Tibial nerve (tissue), 4 donors: ENCODE data around the gene GALNT18. TPM values are rescaled to one million over a fixed set of nuclear protein-coding genes. Genes with fewer than 3 reads are reported as not detected.

ENCODE experiments used
- DNase-seq, 2 donors: peaks; one replicate each; pipeline ENCODE4 v3.0.0-alpha.2; 2019; ENCODE audit warnings: low spot score in 2 of 2
- H3K27ac ChIP-seq, 4 donors: fragments of 200-600 bp; sonication (generic) in 3 of 4; one replicate each; pipeline ENCODE4 v1.5.1; 2017 to 2019; ENCODE audit warnings: mild to moderate bottlenecking in 1 of 4
- H3K27me3 ChIP-seq, 2 donors: fragments of 200-600 bp; sonication (generic) in 1 of 2; one replicate each; pipeline versions ENCODE4 v1.5.1 to v1.6.0; 2017 to 2019
- H3K36me3 ChIP-seq, 3 donors: fragments of 200-600 bp; sonication (generic); one replicate each; pipeline ENCODE4 v1.5.1; 2018 to 2019
- H3K4me1 ChIP-seq, 4 donors: fragments of 200-600 bp; sonication (generic) in 3 of 4; one replicate each; pipeline ENCODE4 v1.5.1; 2017 to 2019
- H3K4me3 ChIP-seq, 4 donors: fragments of 200-600 bp; sonication (generic) in 3 of 4; one replicate each; pipeline ENCODE4 v1.5.1; 2017 to 2019; ENCODE audit warnings: mild to moderate bottlenecking in 1 of 4, moderate library complexity in 1 of 4
- H3K9me3 ChIP-seq, 4 donors: fragments of 200-600 bp; sonication (generic) in 3 of 4; one replicate each; pipeline ENCODE4 v1.5.1; 2017 to 2019
- CTCF ChIP-seq, 5 experiments: fragments of 200-600 bp in 3 of 5; fragments of 450-650 bp in 2 of 5; sonication (generic) in 3 of 5; IDR thresholded peaks; one replicate each; pipeline ENCODE4 v1.5.1; 2016 to 2019; ENCODE audit warnings: antibody characterized with exemption in 5 of 5, mild to moderate bottlenecking in 3 of 5, moderate library complexity in 2 of 5
- EP300 ChIP-seq, 2 donors: sonication (generic); formaldehyde crosslinking; IDR thresholded peaks; one replicate each; pipeline ENCODE4 v1.6.1; 2017; ENCODE audit warnings: antibody characterized with exemption in 2 of 2, mild to moderate bottlenecking in 1 of 2
- POLR2A ChIP-seq, 2 donors: fragments of 450-650 bp; IDR thresholded peaks; one replicate each; pipeline ENCODE4 v1.6.1; 2017; ENCODE audit warnings: antibody characterized with exemption in 2 of 2, mild to moderate bottlenecking in 2 of 2, moderate library complexity in 2 of 2
- WGBS, 2 donors: methylation state at CpG; one replicate each; pipeline ENCODE4 v1.1.5; 2018; 5-methylcytosine and 5-hydroxymethylcytosine counted together
- total RNA-seq, 4 donors: library from RNA; depleted of rRNA; stranded (reverse); fragments of >200 nt; gene quantifications; one replicate each; pipeline ENCODE4 v1.1.0, GENCODE V29; 2016

The GALNT18 gene
- total RNA-seq, 4 donors from 2014 or later, result 11.3 to 32.4 (median 23.9) TPM

GRCh38 chr11:11391796-11392463 is 229.9 kb downstream of the GALNT18 start:
- Histone ChIP-seq H3K4me3 (no peak overlapping the region), H3K27ac (no peak overlapping the region), H3K36me3 (no peaks in the 10 kb centered on the region), H3K4me1 (peaks cover 0 to 20% (median 0%) of the 10 kb centered on the region in 4 donors), H3K27me3 (no peaks in the 10 kb centered on the region), H3K9me3 (no peaks in the 10 kb centered on the region)
- DNase-seq, result no peak
- TF ChIP-seq CTCF (IDR thresholded peaks at IDR 0.05) (no peak), POLR2A (IDR thresholded peaks at IDR 0.05) (no peak), EP300 (IDR thresholded peaks at IDR 0.05) (no peak)
- WGBS, 2 donors, result 43 to 49% methylated on average over 13 of the region's 13 CpGs

- H3K4me3 ChIP-seq, result no peak overlapping the region
- no peak overlapping the region for H3K27ac ChIP-seq
- H3K27me3 ChIP-seq, result no peaks in the 10 kb centered on the region
- no peaks in the 10 kb centered on the region for H3K9me3 ChIP-seq
- peaks cover 0 to 14% (median 0%) of the 10 kb centered on the region in 4 donors for H3K4me1 ChIP-seq
- TF ChIP-seq CTCF (IDR thresholded peaks at IDR 0.05) (no peak), POLR2A (IDR thresholded peaks at IDR 0.05) (no peak), EP300 (IDR thresholded peaks at IDR 0.05) (no peak)
- no peaks in the 10 kb centered on the region for H3K36me3 ChIP-seq
- DNase-seq, result no peak
These were observed 230.6 kb downstream of the GALNT18 start for GRCh38 chr11:11391169-11391568.

DNA sequence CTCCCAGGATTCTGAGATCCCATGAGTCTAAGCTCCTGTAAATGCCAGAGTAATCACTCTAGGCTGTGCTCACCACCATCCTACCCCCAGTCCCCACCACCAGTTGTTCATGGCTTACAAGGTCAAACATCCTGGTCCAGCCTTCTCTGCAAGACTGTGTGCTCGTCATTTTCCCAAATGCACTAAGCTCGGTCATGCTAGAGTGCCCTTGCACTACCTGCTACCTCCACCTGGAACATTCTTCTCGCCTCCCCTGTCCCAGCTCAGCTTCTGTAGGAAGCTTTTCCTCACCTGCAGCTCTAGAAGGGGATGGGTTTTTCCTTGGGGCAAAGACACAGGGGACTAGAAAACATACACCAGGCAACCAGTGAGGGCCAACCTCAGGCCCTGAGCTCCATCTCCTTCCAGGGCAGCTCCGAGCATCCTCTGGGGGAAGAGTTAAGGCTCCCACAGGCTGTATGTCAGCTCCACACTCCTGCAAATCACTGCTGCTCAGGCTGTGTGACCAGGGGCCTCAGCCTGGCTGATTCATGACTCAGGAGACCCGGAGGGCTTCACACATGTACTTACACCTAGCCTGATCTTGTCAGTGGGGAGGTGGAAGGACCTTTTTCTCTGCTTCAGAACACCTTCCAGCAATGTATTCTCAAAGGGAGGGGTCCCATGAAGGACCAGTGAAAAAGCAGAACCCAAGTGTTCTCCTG is 231.6 kb downstream of the GALNT18 start:
- H3K36me3 ChIP-seq, result no peaks in the 10 kb centered on the region
- H3K27ac ChIP-seq, result no peak overlapping the region
- WGBS, 2 donors, result 95 to 97% methylated on average over 5 of the region's 5 CpGs
- no peak overlapping the region for H3K4me3 ChIP-seq
- no peak for DNase-seq
- TF ChIP-seq CTCF (IDR thresholded peaks at IDR 0.05) (no peak), POLR2A (IDR thresholded peaks at IDR 0.05) (no peak), EP300 (IDR thresholded peaks at IDR 0.05) (no peak)
- H3K27me3 ChIP-seq, result no peaks in the 10 kb centered on the region
- no peaks in the 10 kb centered on the region for H3K9me3 ChIP-seq
- peaks cover 0 to 12% (median 0%) of the 10 kb centered on the region in 4 donors for H3K4me1 ChIP-seq

GRCh38 chr11:11389238-11389637 is 232.6 kb downstream of the GALNT18 start:
- Histone ChIP-seq H3K27me3 (no peaks in the 10 kb centered on the region), H3K9me3 (no peaks in the 10 kb centered on the region), H3K27ac (no peak overlapping the region), H3K4me3 (no peak overlapping the region), H3K36me3 (no peaks in the 10 kb centered on the region), H3K4me1 (peaks cover 0 to 12% (median 0%) of the 10 kb centered on the region in 4 donors)
- 59 to 73% methylated on average over 3 to 4 of the region's 4 CpGs for WGBS, 2 donors
- DNase-seq, result no peak
- no peak for TF ChIP-seq CTCF (IDR thresholded peaks at IDR 0.05)
- TF ChIP-seq EP300 (IDR thresholded peaks at IDR 0.05), result no peak
- TF ChIP-seq POLR2A (IDR thresholded peaks at IDR 0.05), result no peak

DNA sequence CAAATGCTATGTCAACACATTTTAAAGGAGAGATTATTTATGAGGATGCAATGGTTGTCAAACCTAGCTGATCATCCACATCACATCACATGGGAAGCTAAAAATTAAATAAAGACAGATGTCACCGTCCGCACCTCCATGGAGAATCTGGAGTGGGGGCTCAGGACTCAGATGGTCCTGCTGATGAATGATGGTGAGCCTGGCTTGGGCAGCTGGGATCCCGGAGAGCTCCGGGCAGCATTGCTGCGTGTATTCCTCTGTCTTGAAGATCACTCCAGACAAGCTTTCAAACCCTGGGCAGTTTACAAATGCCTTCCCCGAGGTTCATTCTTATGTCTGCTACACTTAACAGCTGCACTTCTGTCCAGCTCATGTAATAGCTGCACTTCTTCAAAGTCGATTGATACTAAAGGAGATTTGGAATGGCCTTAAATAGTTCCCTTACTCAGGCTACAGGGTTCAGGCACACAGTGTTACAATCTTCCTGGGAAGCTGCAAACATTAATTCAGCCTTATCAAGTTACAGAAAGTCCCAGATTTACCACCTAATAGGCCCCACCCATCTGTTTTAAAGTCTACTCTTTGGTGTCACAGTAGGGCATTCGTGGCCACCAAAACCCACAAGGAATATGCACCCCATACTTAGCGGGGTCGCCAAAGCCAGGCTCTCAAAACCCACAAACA is 234.0 kb downstream of the GALNT18 start:
- TF ChIP-seq POLR2A (IDR thresholded peaks at IDR 0.05), result no peak
- no peak for TF ChIP-seq CTCF (IDR thresholded peaks at IDR 0.05)
- no peak for TF ChIP-seq EP300 (IDR thresholded peaks at IDR 0.05)
- no peak overlapping the region for H3K4me3 ChIP-seq
- H3K27ac ChIP-seq, result no peak overlapping the region
- 82 to 89% methylated on average over 10 of the region's 10 CpGs for WGBS, 2 donors
- peaks cover 0 to 12% (median 0%) of the 10 kb centered on the region in 4 donors for H3K4me1 ChIP-seq
- H3K9me3 ChIP-seq, result no peaks in the 10 kb centered on the region
- DNase-seq, result no peak
- no peaks in the 10 kb centered on the region for H3K27me3 ChIP-seq
- H3K36me3 ChIP-seq, result no peaks in the 10 kb centered on the region
